IMR-90 (cell line): Measurements from ENCODE around the gene NDUFA9. TPM values are rescaled to one million over a fixed set of nuclear protein-coding genes. Genes with fewer than 3 reads are reported as not detected.

ENCODE experiments used
- ATAC-seq: fragments of 200-7000 bp; cut with Tn5 transposase; 2 replicates; pipeline ENCODE4 v1.9.1; 2020; ENCODE audit warnings: low read depth, mild to moderate bottlenecking, moderate library complexity
- BruUV-seq: library from RNA; stranded (reverse); fragments of 400-500 nt; replicated peaks from 2 replicates; lab custom pipeline; 2021; lab: Mats Ljungman, UMichigan
- CTCF ChIA-PET: fragments of 300-600 bp; formaldehyde crosslinking; extraction: SDS; loops from one replicate; lab custom pipeline; 2021; ENCODE audit warnings: antibody characterized with exemption; lab: Yijun Ruan, JAX
- POLR2A ChIA-PET: fragments of 300-600 bp; sonication (Branson Sonifier 250); formaldehyde crosslinking; loops from one replicate; lab custom pipeline; 2022; ENCODE audit warnings: antibody characterized with exemption; ENCODE audit not compliant: unreplicated experiment; lab: Charles Lee
- DNase-seq: peaks from one replicate; pipeline ENCODE4 v3.0.0; 2013
- H2AFZ ChIP-seq: replicated peaks from 2 replicates; pipeline ENCODE3; 2013; ENCODE audit warnings: low read length, mild to moderate bottlenecking; ENCODE audit not compliant: poor library complexity
- H2AK5ac ChIP-seq: 2 replicates; pipeline ENCODE4 v1.6.1; 2013; ENCODE audit warnings: low read depth, low read length, inconsistent platforms
- H2AK9ac ChIP-seq: replicated peaks from 2 replicates; pipeline ENCODE3; 2013; ENCODE audit warnings: mild to moderate bottlenecking, low read depth, low read length, moderate library complexity; ENCODE audit not compliant: poor library complexity
- H2BK120ac ChIP-seq: 2 replicates; pipeline ENCODE4 v1.6.1; 2013; ENCODE audit warnings: low read depth, low read length, inconsistent platforms
- H2BK15ac ChIP-seq: 3 replicates; pipeline ENCODE4 v1.6.1; 2013; ENCODE audit warnings: low read depth, low read length, inconsistent platforms
- H2BK20ac ChIP-seq: 2 replicates; pipeline ENCODE4 v1.6.1; 2013; ENCODE audit warnings: low read depth, mild to moderate bottlenecking, inconsistent platforms, low read length, moderate library complexity
- H2BK5ac ChIP-seq: 2 replicates; pipeline ENCODE4 v1.6.1; 2013; ENCODE audit warnings: mild to moderate bottlenecking, low read depth, low read length, inconsistent platforms; ENCODE audit not compliant: poor library complexity, severe bottlenecking
- H3K14ac ChIP-seq: replicated peaks from 2 replicates; pipeline ENCODE4 v1.6.1; 2013; ENCODE audit warnings: low read depth, low read length, inconsistent platforms
- H3K18ac ChIP-seq: 2 replicates; pipeline ENCODE4 v1.6.1; 2013; ENCODE audit warnings: low read depth, low read length, control low read depth
- H3K23ac ChIP-seq: 2 replicates; pipeline ENCODE4 v1.6.1; 2013; ENCODE audit warnings: low read depth, low read length, inconsistent platforms
- H3K27ac ChIP-seq: 2 replicates; pipeline ENCODE4 v1.5.1; 2013; ENCODE audit warnings: mild to moderate bottlenecking, control low read depth, low read length; ENCODE audit not compliant: insufficient read depth
- H3K27me3 ChIP-seq: 2 replicates; pipeline ENCODE4 v1.6.1; 2013; ENCODE audit warnings: low read length; ENCODE audit not compliant: control insufficient read depth, insufficient read depth
- H3K36me3 ChIP-seq: 2 replicates; pipeline ENCODE4 v1.6.1; 2013; ENCODE audit warnings: low read length, mixed read lengths; ENCODE audit not compliant: control insufficient read depth, insufficient read depth
- H3K4ac ChIP-seq: 2 replicates; pipeline ENCODE4 v1.6.1; 2013; ENCODE audit warnings: low read depth, low read length, inconsistent platforms
- H3K4me1 ChIP-seq: 2 replicates; pipeline ENCODE4 v1.6.1; 2013; ENCODE audit warnings: low read length, mixed read lengths; ENCODE audit not compliant: control insufficient read depth, insufficient read depth
- H3K4me2 ChIP-seq: 2 replicates; pipeline ENCODE4 v1.6.1; 2013; ENCODE audit warnings: low read depth, mild to moderate bottlenecking, control low read depth, low read length, moderate library complexity
- H3K4me3 ChIP-seq: 2 replicates; pipeline ENCODE4 v1.5.1; 2013; ENCODE audit warnings: low read depth, mild to moderate bottlenecking, control low read depth, low read length, moderate library complexity; ENCODE audit not compliant: insufficient read depth
- H3K56ac ChIP-seq: 2 replicates; pipeline ENCODE4 v1.6.1; 2013; ENCODE audit warnings: low read length, inconsistent platforms; ENCODE audit not compliant: insufficient read depth; ENCODE audit errors: extremely low read depth
- H3K79me1 ChIP-seq, 2 experiments: 2 replicates each; pipeline ENCODE4 v1.6.1; 2013; ENCODE audit warnings: low read length in 2 of 2, inconsistent platforms in 1 of 2, low read depth in 1 of 2
- H3K9ac ChIP-seq: 2 replicates; pipeline ENCODE4 v1.6.1; 2013; ENCODE audit warnings: low read depth, low read length, control low read depth
- H3K9me1 ChIP-seq: 2 replicates; pipeline ENCODE4 v1.6.1; 2013; ENCODE audit warnings: low read length, inconsistent platforms; ENCODE audit not compliant: insufficient read depth
- H3K9me3 ChIP-seq: 2 replicates; pipeline ENCODE4 v1.6.1; 2013; ENCODE audit warnings: low read length; ENCODE audit not compliant: control insufficient read depth, insufficient read depth
- H4K20me1 ChIP-seq: 2 replicates; pipeline ENCODE4 v1.6.1; 2013; ENCODE audit warnings: low read length, inconsistent platforms; ENCODE audit not compliant: insufficient read depth
- H4K5ac ChIP-seq: 2 replicates; pipeline ENCODE4 v1.6.1; 2013; ENCODE audit warnings: mild to moderate bottlenecking, low read depth, low read length, control low read depth
- H4K8ac ChIP-seq, 2 experiments: 2 replicates each; pipeline ENCODE4 v1.6.1; 2013; ENCODE audit warnings: low read depth in 2 of 2, low read length in 2 of 2, control low read depth in 1 of 2, inconsistent platforms in 1 of 2
- H4K91ac ChIP-seq: 2 replicates; pipeline ENCODE4 v1.6.1; 2013; ENCODE audit warnings: low read depth, low read length, inconsistent platforms; ENCODE audit not compliant: insufficient read depth
- BHLHE40 ChIP-seq: fragments of 150-350 bp; IDR thresholded peaks from 2 replicates; pipeline ENCODE4 v1.6.1; 2016; ENCODE audit warnings: mild to moderate bottlenecking, low read depth, low read length
- CEBPB ChIP-seq: IDR thresholded peaks from 2 replicates; pipeline ENCODE4 v1.6.1; 2012; ENCODE audit warnings: low read depth, low read length, improper control_type of control experiment
- FOS ChIP-seq: fragments of 150-350 bp; IDR thresholded peaks from 2 replicates; pipeline ENCODE4 v1.6.1; 2016; ENCODE audit warnings: low read depth, low read length
- MAFK ChIP-seq: IDR thresholded peaks from 2 replicates; pipeline ENCODE4 v1.6.1; 2012; ENCODE audit warnings: low read depth, low read length, improper control_type of control experiment
- MXI1 ChIP-seq: IDR thresholded peaks from 2 replicates; pipeline ENCODE4 v1.6.1; 2012; ENCODE audit warnings: low read depth, mild to moderate bottlenecking, low read length, moderate library complexity, borderline replicate concordance
- NFE2L2 ChIP-seq: fragments of 150-350 bp; IDR thresholded peaks from 2 replicates; pipeline ENCODE4 v1.6.1; 2016; ENCODE audit warnings: low read depth, mild to moderate bottlenecking, low read length
- POLR2A ChIP-seq: IDR thresholded peaks from 2 replicates; pipeline ENCODE4 v1.6.1; 2012; ENCODE audit warnings: mild to moderate bottlenecking, low read depth, low read length
- RAD21 ChIP-seq: IDR thresholded peaks from 2 replicates; pipeline ENCODE4 v1.6.1; 2012; ENCODE audit warnings: low read length, improper control_type of control experiment
- RCOR1 ChIP-seq: IDR thresholded peaks from 2 replicates; pipeline ENCODE4 v1.6.1; 2012; ENCODE audit warnings: mild to moderate bottlenecking, low read length, improper control_type of control experiment; ENCODE audit not compliant: insufficient replicate concordance
- RFX5 ChIP-seq: IDR thresholded peaks from 2 replicates; pipeline ENCODE4 v1.8.0; 2012; ENCODE audit warnings: low read depth, mild to moderate bottlenecking, low read length, moderate library complexity
- SMC3 ChIP-seq: fragments of 150-350 bp; IDR thresholded peaks from 2 replicates; pipeline ENCODE4 v1.6.1; 2016; ENCODE audit warnings: low read depth, mild to moderate bottlenecking, antibody characterized with exemption, low read length, moderate library complexity
- WGBS, 2 experiments: methylation state at CpG; one replicate each; pipeline versions ENCODE4 v1.1.5 to v1.1.7; 2013; ENCODE audit warnings: missing lambda C conversion rate in 2 of 2; ENCODE audit not compliant: insufficient read length in 1 of 2; ENCODE audit errors: extremely low coverage in 2 of 2; 5-methylcytosine and 5-hydroxymethylcytosine counted together
- dilution Hi-C: fragments of 300-500 bp; cut with HindIII; formaldehyde crosslinking; loops from one replicate; pipeline ENCODE4 v1.14.3; 2018; ENCODE audit warnings: low sequenced_read_pairs; ENCODE audit not compliant: unreplicated experiment
- in situ Hi-C: fragments of 300-500 bp; cut with MboI; formaldehyde crosslinking; loops from 3 replicates; pipeline ENCODE4 v1.14.3; 2019; ENCODE audit warnings: low sequenced_read_pairs, inconsistent platforms, mixed read lengths
- intact Hi-C: fragments of 100-400 bp; cut with micrococcal nuclease; formaldehyde crosslinking; loops from 2 replicates; pipeline ENCODE4 v1.10.0; 2022
- polyA plus RNA-seq, 3 experiments: library from polyadenylated mRNA; depleted of rRNA; stranded (reverse); fragments of >200 nt; gene quantifications; 2 replicates each; pipeline ENCODE4 v1.2.3, GENCODE V29; 2012; ENCODE audit warnings: low replicate concordance in 1 of 3
- total RNA-seq: library from RNA; depleted of rRNA; stranded (reverse); fragments of >200 nt; gene quantifications from 2 replicates; pipeline ENCODE4 v1.2.3, GENCODE V29; 2012
- TF ChIP-seq, protein P1 (sequence below): fragments of 150-350 bp; IDR thresholded peaks from 2 replicates; pipeline ENCODE4 v1.6.1; 2016; ENCODE audit warnings: low read depth, mild to moderate bottlenecking, low read length, moderate library complexity, borderline replicate concordance
- TF ChIP-seq, protein P2 (sequence below): fragments of 150-350 bp; IDR thresholded peaks from 2 replicates; pipeline ENCODE4 v1.6.1; 2017; ENCODE audit warnings: mild to moderate bottlenecking, antibody characterized with exemption, low read length, low read depth

Gene NDUFA9
- total and polyA plus RNA-seq, 2 of the 4 experiments (the other 2 are of a cell fraction), result 71.0 to 124 TPM

DNA sequence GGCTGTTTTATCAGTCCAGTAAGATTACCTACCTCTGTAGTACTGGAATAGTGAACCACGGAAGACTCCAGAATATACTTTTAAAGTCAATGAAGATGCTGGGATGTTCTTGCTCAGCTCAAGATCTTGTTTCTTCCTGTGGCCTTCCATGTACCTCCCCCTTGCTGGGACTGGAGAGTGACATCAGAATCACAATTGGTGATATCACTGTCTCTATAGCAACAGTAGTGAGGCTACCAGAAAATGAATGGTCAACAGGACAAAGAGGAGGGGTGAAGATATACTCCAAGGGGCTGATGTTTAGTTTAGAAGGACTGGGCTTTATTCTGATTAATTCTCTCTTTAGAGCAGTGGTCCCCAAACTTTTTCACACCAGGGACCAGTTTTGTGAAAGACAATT is 3.9 kb upstream of the NDUFA9 start:
- H2AK9ac ChIP-seq, result no peak overlapping the region
- H4K91ac ChIP-seq, result no peak overlapping the region
- H2AK5ac ChIP-seq, result no peak overlapping the region
- no peaks in the 10 kb centered on the region for H3K4me1 ChIP-seq
- H3K9me1 ChIP-seq, result no peaks in the 10 kb centered on the region
- no peak overlapping the region for H2BK5ac ChIP-seq
- no TSS peak for BruUV-seq
- no peak overlapping the region for H2BK20ac ChIP-seq
- no peak overlapping the region for H3K23ac ChIP-seq
- CTCF ChIA-PET, result no interaction called here
- no peak overlapping the region for H3K4me2 ChIP-seq
- no peak overlapping the region for H3K27ac ChIP-seq
- WGBS, 2 experiments, result no CpG with 5 or more reads among the region's 1 CpG
- in situ Hi-C loops, result no loop called here
- no peak overlapping the region for H3K9ac ChIP-seq
- no peak overlapping the region for H3K14ac ChIP-seq
- dilution Hi-C loops, result no loop called here
- H2AFZ ChIP-seq, result no peak overlapping the region
- no peak overlapping the region for H3K56ac ChIP-seq
- no peaks in the 10 kb centered on the region for H3K27me3 ChIP-seq
- H4K20me1 ChIP-seq, result no peaks in the 10 kb centered on the region
- TF ChIP-seq POLR2A, result no peak
- no peak for TF ChIP-seq MXI1
- no peak for TF ChIP-seq BHLHE40
- TF ChIP-seq CEBPB, result no peak
- TF ChIP-seq, protein P1, sequence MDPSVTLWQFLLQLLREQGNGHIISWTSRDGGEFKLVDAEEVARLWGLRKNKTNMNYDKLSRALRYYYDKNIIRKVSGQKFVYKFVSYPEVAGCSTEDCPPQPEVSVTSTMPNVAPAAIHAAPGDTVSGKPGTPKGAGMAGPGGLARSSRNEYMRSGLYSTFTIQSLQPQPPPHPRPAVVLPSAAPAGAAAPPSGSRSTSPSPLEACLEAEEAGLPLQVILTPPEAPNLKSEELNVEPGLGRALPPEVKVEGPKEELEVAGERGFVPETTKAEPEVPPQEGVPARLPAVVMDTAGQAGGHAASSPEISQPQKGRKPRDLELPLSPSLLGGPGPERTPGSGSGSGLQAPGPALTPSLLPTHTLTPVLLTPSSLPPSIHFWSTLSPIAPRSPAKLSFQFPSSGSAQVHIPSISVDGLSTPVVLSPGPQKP, result no peak
- no peak for TF ChIP-seq SMC3
- no peak for TF ChIP-seq RAD21
- TF ChIP-seq, protein P2, sequence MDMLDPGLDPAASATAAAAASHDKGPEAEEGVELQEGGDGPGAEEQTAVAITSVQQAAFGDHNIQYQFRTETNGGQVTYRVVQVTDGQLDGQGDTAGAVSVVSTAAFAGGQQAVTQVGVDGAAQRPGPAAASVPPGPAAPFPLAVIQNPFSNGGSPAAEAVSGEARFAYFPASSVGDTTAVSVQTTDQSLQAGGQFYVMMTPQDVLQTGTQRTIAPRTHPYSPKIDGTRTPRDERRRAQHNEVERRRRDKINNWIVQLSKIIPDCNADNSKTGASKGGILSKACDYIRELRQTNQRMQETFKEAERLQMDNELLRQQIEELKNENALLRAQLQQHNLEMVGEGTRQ, result no peak
- TF ChIP-seq RCOR1, result no peak
- no peak for TF ChIP-seq FOS
- TF ChIP-seq RFX5, result no peak
- no peak for TF ChIP-seq MAFK
- TF ChIP-seq NFE2L2, result no peak
- H3K18ac ChIP-seq, result no peak overlapping the region
- no peak for ATAC-seq
- no peak overlapping the region for H3K4me3 ChIP-seq
- H3K79me1 ChIP-seq, result peaks cover 0 to 20% of the 10 kb centered on the region in 2 experiments; a peak in 2 of 4 replicates
- intact Hi-C loops, result loop anchor here (5.0 kb wide), 1 partner anchor 108 kb away; the partner anchor contains the start of gene RAD51AP1
- no peaks in the 10 kb centered on the region for H3K9me3 ChIP-seq
- no peak overlapping the region for H2BK15ac ChIP-seq
- no peak overlapping the region for H3K4ac ChIP-seq
- H3K36me3 ChIP-seq, result no peaks in the 10 kb centered on the region
- POLR2A ChIA-PET, result no interaction called here
- H4K8ac ChIP-seq, result no peak overlapping the region
- no peak for DNase-seq
- no peak overlapping the region for H2BK120ac ChIP-seq
- no peak overlapping the region for H4K5ac ChIP-seq
